SK-N-SH treated with all-trans-retinoic acid at 6 μM for 48 hours (cell line): ENCODE results near the gene PRRC2B.
"Not testable (repeated sequence)": the region's sequence is repeated elsewhere in the genome, so short reads cannot be mapped to it uniquely, and the experiment has no call there.

ENCODE experiments used
- ATAC-seq: fragments of 200-7000 bp; cut with Tn5 transposase; 3 replicates; pipeline ENCODE4 v1.9.1; 2020; ENCODE audit warnings: mild to moderate bottlenecking, moderate library complexity
- ARNTL ChIP-seq: fragments of 450-650 bp; formaldehyde crosslinking; IDR thresholded peaks from 2 replicates; pipeline ENCODE4 v1.5.0; 2020; ENCODE audit warnings: low read depth, mild to moderate bottlenecking, moderate library complexity, borderline replicate concordance
- BACH2 ChIP-seq: fragments of 250-450 bp; sonication (Bioruptor Pico); IDR thresholded peaks from 2 replicates; pipeline ENCODE4 v1.9.0; 2021; ENCODE audit warnings: mild to moderate bottlenecking, borderline replicate concordance
- CREB5 ChIP-seq: fragments of 250-450 bp; sonication (Bioruptor Pico); IDR thresholded peaks from 2 replicates; pipeline ENCODE4 v1.5.1; 2020; ENCODE audit warnings: low read depth, mild to moderate bottlenecking, moderate library complexity
- CSDC2 ChIP-seq: fragments of 250-450 bp; sonication (Bioruptor Pico); IDR thresholded peaks from 2 replicates; pipeline ENCODE4 v1.5.0; 2020; ENCODE audit warnings: mild to moderate bottlenecking, moderate library complexity
- CSRNP3 ChIP-seq: fragments of 250-450 bp; sonication (Bioruptor Pico); IDR thresholded peaks from 2 replicates; pipeline ENCODE4 v1.5.1; 2021; ENCODE audit warnings: mild to moderate bottlenecking, moderate library complexity
- ESRRG ChIP-seq: fragments of 250-450 bp; sonication (Bioruptor Pico); IDR thresholded peaks from 2 replicates; pipeline ENCODE4 v1.6.1; 2021; ENCODE audit warnings: mild to moderate bottlenecking
- ISL1 ChIP-seq: fragments of 250-450 bp; sonication (Bioruptor Pico); IDR thresholded peaks from 2 replicates; pipeline ENCODE4 v2.1.2; 2022; ENCODE audit warnings: mild to moderate bottlenecking, moderate library complexity
- OSR1 ChIP-seq: fragments of 250-450 bp; sonication (Bioruptor Pico); IDR thresholded peaks from 2 replicates; pipeline ENCODE4 v1.8.0; 2022; ENCODE audit warnings: moderate library complexity, mild to moderate bottlenecking, inconsistent platforms
- PATZ1 ChIP-seq: fragments of 250-450 bp; sonication (Bioruptor Pico); IDR thresholded peaks from 2 replicates; pipeline ENCODE4 v1.8.0; 2020; ENCODE audit warnings: mild to moderate bottlenecking, moderate library complexity, borderline replicate concordance
- POU6F1 ChIP-seq: fragments of 250-450 bp; sonication (Bioruptor Pico); IDR thresholded peaks from 2 replicates; pipeline ENCODE4 v1.8.0; 2021; ENCODE audit warnings: low read depth, mild to moderate bottlenecking, moderate library complexity, borderline replicate concordance
- PPARA ChIP-seq: fragments of 250-450 bp; sonication (Bioruptor Pico); IDR thresholded peaks from 2 replicates; pipeline ENCODE4 v1.5.0; 2020; ENCODE audit warnings: mild to moderate bottlenecking, borderline replicate concordance
- RARB ChIP-seq: fragments of 250-450 bp; sonication (Bioruptor Pico); IDR thresholded peaks from 2 replicates; pipeline ENCODE4 v1.8.0; 2021; ENCODE audit warnings: mild to moderate bottlenecking, moderate library complexity
- SNAI2 ChIP-seq: fragments of 250-450 bp; sonication (Bioruptor Pico); IDR thresholded peaks from 2 replicates; pipeline ENCODE4 v1.5.0; 2020; ENCODE audit warnings: mild to moderate bottlenecking, moderate library complexity
- TCF4 ChIP-seq: fragments of 250-450 bp; sonication (Bioruptor Pico); IDR thresholded peaks from 2 replicates; pipeline ENCODE4 v1.8.0; 2021; ENCODE audit warnings: mild to moderate bottlenecking, moderate library complexity, borderline replicate concordance
- TOX ChIP-seq: fragments of 250-450 bp; sonication (Bioruptor Pico); IDR thresholded peaks from 2 replicates; pipeline ENCODE4 v1.8.0; 2021; ENCODE audit warnings: mild to moderate bottlenecking, moderate library complexity, borderline replicate concordance
- TSHZ2 ChIP-seq: fragments of 250-450 bp; sonication (Bioruptor Pico); IDR thresholded peaks from 2 replicates; pipeline ENCODE4 v1.5.0; 2020; ENCODE audit warnings: mild to moderate bottlenecking, moderate library complexity
- ZC3H10 ChIP-seq: fragments of 250-450 bp; sonication (Bioruptor Pico); IDR thresholded peaks from 2 replicates; pipeline ENCODE4 v1.5.1; 2021; ENCODE audit warnings: mild to moderate bottlenecking, moderate library complexity
- ZFP3 ChIP-seq: fragments of 250-450 bp; sonication (Bioruptor Pico); IDR thresholded peaks from 2 replicates; pipeline ENCODE4 v1.5.0; 2020; ENCODE audit warnings: mild to moderate bottlenecking, moderate library complexity
- ZFP30 ChIP-seq: fragments of 450-650 bp; formaldehyde crosslinking; IDR thresholded peaks from 2 replicates; pipeline ENCODE4 v1.5.0; 2022; ENCODE audit warnings: mild to moderate bottlenecking, moderate library complexity
- ZNF565 ChIP-seq: fragments of 450-650 bp; formaldehyde crosslinking; conservative IDR thresholded peaks from 2 replicates; pipeline ENCODE4 v1.5.0; 2020; ENCODE audit warnings: low read depth, mild to moderate bottlenecking, moderate library complexity
- ZNF70 ChIP-seq: fragments of 450-650 bp; formaldehyde crosslinking; IDR thresholded peaks from 2 replicates; pipeline ENCODE4 v1.5.0; 2020; ENCODE audit warnings: mild to moderate bottlenecking, moderate library complexity
- ZNF8 ChIP-seq: fragments of 450-650 bp; formaldehyde crosslinking; IDR thresholded peaks from 2 replicates; pipeline ENCODE4 v1.5.0; 2020; ENCODE audit warnings: mild to moderate bottlenecking, moderate library complexity

The PRRC2B gene

GRCh38 chr9:131511880-131512279, 118.0 kb downstream of the PRRC2B start (continued):
- no peak for TF ChIP-seq TSHZ2 (CRISPR knock-in tag)
- no peak for TF ChIP-seq CSRNP3 (CRISPR knock-in tag)
- no peak for TF ChIP-seq RARB (CRISPR knock-in tag)
- no peak for TF ChIP-seq BACH2 (CRISPR knock-in tag)
- TF ChIP-seq CSDC2: no peak
- TF ChIP-seq, all 23 proteins: peak for 0

GRCh38 chr9:131513177-131513576, 119.3 kb downstream of the PRRC2B start:
- no peak for ATAC-seq
- TF ChIP-seq CREB5 (CRISPR knock-in tag) (no peak), TOX (CRISPR knock-in tag) (no peak), ARNTL (CRISPR knock-in tag) (no peak), ZNF565 (CRISPR knock-in tag) (no peak), ZFP3 (CRISPR knock-in tag) (no peak), POU6F1 (CRISPR knock-in tag) (no peak), ZC3H10 (CRISPR knock-in tag) (no peak), ISL1 (no peak), ZFP30 (no peak), PATZ1 (CRISPR knock-in tag) (no peak), ZNF70 (no peak), TCF4 (no peak), OSR1 (CRISPR knock-in tag) (no peak), BACH2 (CRISPR knock-in tag) (no peak), ZNF8 (CRISPR knock-in tag) (no peak), SNAI2 (CRISPR knock-in tag) (no peak), ESRRG (no peak), PPARA (CRISPR knock-in tag) (no peak), CSDC2 (no peak), CSRNP3 (CRISPR knock-in tag) (no peak)

- ATAC-seq: not testable (repeated sequence)
Measured at GRCh38 chr9:131515559-131516031, 121.7 kb downstream of the PRRC2B start.
